ENCODE measurements around the gene SPEG.

SPEG gene

GRCh38 chr2:219490600-219491130 lies 56.0 kb downstream of the SPEG start:
- Histone ChIP-seq H3K27ac (ENCODE audit: low read depth, low read length, severe bottlenecking) (no peak overlapping the region), H3K9me3 (ENCODE audit: control insufficient read depth, low read length) (no peaks in the 10 kb centered on the region), H3K4me3 (ENCODE audit: extremely low read depth, insufficient read depth, low read length, poor library complexity, severe bottlenecking) (no peak overlapping the region), H3K4me1 (ENCODE audit: control insufficient read depth, insufficient read depth, low read length, poor library complexity, severe bottlenecking) (peaks cover 4% of the 10 kb centered on the region), H3K36me3 (ENCODE audit: control insufficient read depth, insufficient read depth, low read length) (no peaks in the 10 kb centered on the region)
- WGBS, 2 experiments (ENCODE audit: insufficient coverage in 2 of 2) = 89 to 94% methylated on average over 6 to 9 of the region's 10 CpGs

- H3K4me1 ChIP-seq (ENCODE audit: control insufficient read depth, insufficient read depth, low read length, poor library complexity, severe bottlenecking) = peaks cover 4% of the 10 kb centered on the region
- 89 to 94% methylated on average over 10 to 12 of the region's 14 CpGs for WGBS, 2 experiments (ENCODE audit: insufficient coverage in 2 of 2)
- no peaks in the 10 kb centered on the region for H3K36me3 ChIP-seq (ENCODE audit: control insufficient read depth, insufficient read depth, low read length)
- H3K27ac ChIP-seq (ENCODE audit: low read depth, low read length, severe bottlenecking) = no peak overlapping the region
- H3K4me3 ChIP-seq (ENCODE audit: extremely low read depth, insufficient read depth, low read length, poor library complexity, severe bottlenecking) = no peak overlapping the region
- no peaks in the 10 kb centered on the region for H3K9me3 ChIP-seq (ENCODE audit: control insufficient read depth, low read length)
Observed at GRCh38 chr2:219491278-219491963, 56.8 kb downstream of the SPEG start.

- no peaks in the 10 kb centered on the region for H3K36me3 ChIP-seq (ENCODE audit: control insufficient read depth, insufficient read depth, low read length)
- peaks cover 12% of the 10 kb centered on the region for H3K4me1 ChIP-seq (ENCODE audit: control insufficient read depth, insufficient read depth, low read length, poor library complexity, severe bottlenecking)
- 65 to 70% methylated on average over 16 to 17 of the region's 20 CpGs for WGBS, 2 experiments (ENCODE audit: insufficient coverage in 2 of 2)
- no peak overlapping the region for H3K4me3 ChIP-seq (ENCODE audit: extremely low read depth, insufficient read depth, low read length, poor library complexity, severe bottlenecking)
- no peaks in the 10 kb centered on the region for H3K9me3 ChIP-seq (ENCODE audit: control insufficient read depth, low read length)
- H3K27ac ChIP-seq (ENCODE audit: low read depth, low read length, severe bottlenecking) = no peak overlapping the region
Observed at GRCh38 chr2:219492575-219492974, 57.9 kb downstream of the SPEG start.

GRCh38 chr2:219493086-219493485 lies 58.4 kb downstream of the SPEG start:
- Histone ChIP-seq H3K36me3 (ENCODE audit: control insufficient read depth, insufficient read depth, low read length) (no peaks in the 10 kb centered on the region), H3K4me3 (ENCODE audit: extremely low read depth, insufficient read depth, low read length, poor library complexity, severe bottlenecking) (no peak overlapping the region), H3K4me1 (ENCODE audit: control insufficient read depth, insufficient read depth, low read length, poor library complexity, severe bottlenecking) (peaks cover 12% of the 10 kb centered on the region), H3K9me3 (ENCODE audit: control insufficient read depth, low read length) (no peaks in the 10 kb centered on the region), H3K27ac (ENCODE audit: low read depth, low read length, severe bottlenecking) (no peak overlapping the region)
- 94 to 96% methylated on average over 2 to 4 of the region's 5 CpGs for WGBS, 2 experiments (ENCODE audit: insufficient coverage in 2 of 2)

GRCh38 chr2:219494952-219495530 lies 60.4 kb downstream of the SPEG start:
- 38 to 57% methylated on average over 5 to 7 of the region's 10 CpGs for whole genome bisulfite sequencing, 2 experiments (ENCODE audit: insufficient coverage in 2 of 2)
- Histone ChIP-seq H3K36me3 (ENCODE audit: control insufficient read depth, insufficient read depth, low read length) (no peaks in the 10 kb centered on the region), H3K27ac (ENCODE audit: low read depth, low read length, severe bottlenecking) (no peak overlapping the region), H3K4me3 (ENCODE audit: extremely low read depth, insufficient read depth, low read length, poor library complexity, severe bottlenecking) (no peak overlapping the region), H3K9me3 (ENCODE audit: control insufficient read depth, low read length) (no peaks in the 10 kb centered on the region), H3K4me1 (ENCODE audit: control insufficient read depth, insufficient read depth, low read length, poor library complexity, severe bottlenecking) (peaks cover 16% of the 10 kb centered on the region)

GRCh38 chr2:219495531-219496122 lies 61.0 kb downstream of the SPEG start:
- Histone ChIP-seq H3K4me1 (ENCODE audit: control insufficient read depth, insufficient read depth, low read length, poor library complexity, severe bottlenecking) (peaks cover 21% of the 10 kb centered on the region), H3K4me3 (ENCODE audit: extremely low read depth, insufficient read depth, low read length, poor library complexity, severe bottlenecking) (no peak overlapping the region), H3K36me3 (ENCODE audit: control insufficient read depth, insufficient read depth, low read length) (no peaks in the 10 kb centered on the region)

GRCh38 chr2:219496247-219496824 lies 61.7 kb downstream of the SPEG start:
- no peak overlapping the region for H3K4me3 ChIP-seq (ENCODE audit: extremely low read depth, insufficient read depth, low read length, poor library complexity, severe bottlenecking)
- peaks cover 26% of the 10 kb centered on the region for H3K4me1 ChIP-seq (ENCODE audit: control insufficient read depth, insufficient read depth, low read length, poor library complexity, severe bottlenecking)
- no peak overlapping the region for H3K27ac ChIP-seq (ENCODE audit: low read depth, low read length, severe bottlenecking)
- H3K9me3 ChIP-seq (ENCODE audit: control insufficient read depth, low read length) = no peaks in the 10 kb centered on the region
- H3K36me3 ChIP-seq (ENCODE audit: control insufficient read depth, insufficient read depth, low read length) = no peaks in the 10 kb centered on the region
- WGBS, 2 experiments (ENCODE audit: insufficient coverage in 2 of 2) = 29 to 40% methylated on average over 15 to 17 of the region's 20 CpGs

More at GRCh38 chr2:219495531-219496122, 61.0 kb downstream of the SPEG start:
- H3K27ac ChIP-seq (ENCODE audit: low read depth, low read length, severe bottlenecking) = no peak overlapping the region
- 35 to 49% methylated on average over 9 to 12 of the region's 14 CpGs for WGBS, 2 experiments (ENCODE audit: insufficient coverage in 2 of 2)
- H3K9me3 ChIP-seq (ENCODE audit: control insufficient read depth, low read length) = no peaks in the 10 kb centered on the region

- peak overlapping the region; percentile 57 for H3K4me3 ChIP-seq (ENCODE audit: extremely low read depth, insufficient read depth, low read length, poor library complexity, severe bottlenecking)
- WGBS, 2 experiments (ENCODE audit: insufficient coverage in 2 of 2) = 23% methylated on average over 52 to 58 of the region's 61 CpGs
- H3K27ac ChIP-seq (ENCODE audit: low read depth, low read length, severe bottlenecking) = no peak overlapping the region
- H3K9me3 ChIP-seq (ENCODE audit: control insufficient read depth, low read length) = no peaks in the 10 kb centered on the region
- peaks cover 32% of the 10 kb centered on the region for H3K4me1 ChIP-seq (ENCODE audit: control insufficient read depth, insufficient read depth, low read length, poor library complexity, severe bottlenecking)
- H3K36me3 ChIP-seq (ENCODE audit: control insufficient read depth, insufficient read depth, low read length) = no peaks in the 10 kb centered on the region
Observed at GRCh38 chr2:219496825-219497494, 62.3 kb downstream of the SPEG start.

GRCh38 chr2:219497495-219498279 lies 63.0 kb downstream of the SPEG start:
- 3 to 5% methylated on average over 52 to 56 of the region's 59 CpGs for WGBS, 2 experiments (ENCODE audit: insufficient coverage in 2 of 2)
- peak overlapping the region; percentile 57 for H3K4me3 ChIP-seq (ENCODE audit: extremely low read depth, insufficient read depth, low read length, poor library complexity, severe bottlenecking)
- peaks cover 40% of the 10 kb centered on the region for H3K4me1 ChIP-seq (ENCODE audit: control insufficient read depth, insufficient read depth, low read length, poor library complexity, severe bottlenecking)
- no peaks in the 10 kb centered on the region for H3K9me3 ChIP-seq (ENCODE audit: control insufficient read depth, low read length)
- H3K36me3 ChIP-seq (ENCODE audit: control insufficient read depth, insufficient read depth, low read length) = no peaks in the 10 kb centered on the region
- peak overlapping the region; percentile 71 for H3K27ac ChIP-seq (ENCODE audit: low read depth, low read length, severe bottlenecking)

Measured in mesodermal cell (in vitro differentiated cells).